ENCODE measurements around the gene SNAI3. TPM values are rescaled to one million over a fixed set of nuclear protein-coding genes. Genes with fewer than 3 reads are reported as not detected.

Gene SNAI3
- total RNA-seq, 2 donors from 2014 or later = 1.0 to 1.6 TPM

DNA sequence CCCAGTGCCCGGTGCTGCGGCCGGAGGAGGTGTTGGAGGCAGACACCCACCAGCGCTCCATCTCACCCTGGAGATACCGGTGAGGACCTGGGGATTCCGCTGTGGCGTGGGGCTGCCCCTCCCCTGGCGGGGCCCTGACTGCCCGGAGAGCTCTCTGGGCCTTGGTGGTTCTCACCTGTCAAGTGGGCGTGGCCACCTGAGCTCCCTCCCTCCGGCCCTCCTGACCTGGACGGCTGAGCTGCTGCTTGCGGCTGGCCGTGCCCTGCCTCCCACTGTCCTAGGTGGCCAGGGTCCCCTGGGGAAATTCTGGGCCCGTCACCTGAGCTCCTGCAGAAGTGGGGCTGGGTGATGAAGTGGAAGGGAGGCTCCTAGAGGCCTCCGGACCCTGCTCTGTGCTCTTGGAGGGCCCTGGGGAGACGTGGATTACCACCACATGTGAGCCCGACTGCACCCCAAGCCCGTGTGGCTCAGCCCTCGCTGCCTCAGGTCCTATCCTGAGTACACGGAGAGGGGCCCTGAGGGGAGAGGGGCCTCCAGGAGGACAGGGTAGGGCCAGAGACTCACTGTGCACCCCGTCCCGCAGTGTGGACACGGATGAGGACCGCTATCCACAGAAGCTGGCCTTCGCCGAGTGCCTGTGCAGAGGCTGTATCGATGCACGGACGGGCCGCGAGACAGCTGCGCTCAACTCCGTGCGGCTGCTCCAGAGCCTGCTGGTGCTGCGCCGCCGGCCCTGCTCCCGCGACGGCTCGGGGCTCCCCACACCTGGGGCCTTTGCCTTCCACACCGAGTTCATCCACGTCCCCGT lies 46.9 kb downstream of the SNAI3 start:
- Histone ChIP-seq H3K9me3 (no peaks in the 10 kb centered on the region), H3K27me3 (peaks cover 5 to 15% of the 10 kb centered on the region in 2 donors), H3K4me1 (peaks cover 0 to 13% of the 10 kb centered on the region in 2 donors), H3K4me3 (no peak overlapping the region), H3K27ac (no peak overlapping the region), H3K36me3 (no peaks in the 10 kb centered on the region)
- DNase-seq (ENCODE audit: low spot score) = no peak
- TF ChIP-seq CTCF (IDR thresholded peaks at IDR 0.05) = no peak

- Histone ChIP-seq H3K27ac (no peak within 1 kb of the TSS), H3K4me3 (no peak within 1 kb of the TSS), H3K9me3 (no peaks in the 10 kb centered on the region), H3K27me3 (peaks cover 5 to 15% of the 10 kb centered on the region in 2 donors), H3K36me3 (no peaks in the 10 kb centered on the region), H3K4me1 (peaks cover 0 to 21% of the 10 kb centered on the region in 2 donors)
- no peak for DNase-seq (ENCODE audit: low spot score)
- no peak for TF ChIP-seq CTCF (IDR thresholded peaks at IDR 0.05)
These were observed 47.7 kb downstream of the SNAI3 start, which contains the start of gene IL17C for GRCh38 chr16:88638323-88639230. Gene IL17C (plus strand): TSS chr16:88638572. CDS start chr16:88638642, 70 bp downstream.

- Histone ChIP-seq H3K9me3 (no peaks in the 10 kb centered on the region), H3K36me3 (peaks cover 10% of the 10 kb centered on the region), H3K4me3 (no peak overlapping the region), H3K4me1 (peaks cover 0 to 21% of the 10 kb centered on the region in 2 donors), H3K27me3 (peaks cover 5 to 15% of the 10 kb centered on the region in 2 donors), H3K27ac (no peak overlapping the region)
- no peak for DNase-seq (ENCODE audit: low spot score)
- TF ChIP-seq CTCF (IDR thresholded peaks at IDR 0.05) = no peak
These were observed 49.6 kb downstream of the SNAI3 start for GRCh38 chr16:88636488-88637265.

GRCh38 chr16:88635671-88636319 lies 50.5 kb downstream of the SNAI3 start:
- TF ChIP-seq CTCF (IDR thresholded peaks at IDR 0.05) = no peak
- Histone ChIP-seq H3K27me3 (peaks cover 5 to 15% of the 10 kb centered on the region in 2 donors), H3K9me3 (no peaks in the 10 kb centered on the region), H3K4me1 (peaks cover 0 to 21% of the 10 kb centered on the region in 2 donors), H3K36me3 (peaks cover 19% of the 10 kb centered on the region), H3K4me3 (no peak overlapping the region), H3K27ac (no peak overlapping the region)
- no peak for DNase-seq (ENCODE audit: low spot score)
